Stimulated activated CD4-positive, alpha-beta T cell treated with anti-CD3 and anti-CD28 coated beads, Interleukin-2, amount 100 ng/mL, for 48 hours (primary cell): Measurements from ENCODE around the gene EMILIN2.
"Not testable (repeated sequence)": the region's sequence is repeated elsewhere in the genome, so short reads cannot be mapped to it uniquely, and the experiment has no call there.

ENCODE experiments used
- DNase-seq, 2 donors: peaks; one replicate each; pipeline ENCODE4 v3.0.0-alpha.2; 2020

The EMILIN2 gene

GRCh38 chr18:2846636-2847316 lies at the start of gene EMILIN2:
TSS of gene EMILIN2 (plus strand) at chr18:2847006. CDS start at chr18:2847189, 183 bp downstream.
- peak; percentile 30 to 36 for DNase-seq

GRCh38 chr18:2797951-2798350 lies 48.9 kb upstream of the EMILIN2 start:
- DNase-seq, result no peak

- DNase-seq, result no peak
Measured at GRCh38 chr18:2799369-2799768, 47.4 kb upstream of the EMILIN2 start.

GRCh38 chr18:2805970-2806943 lies 40.5 kb upstream of the EMILIN2 start:
- no peak for DNase-seq

GRCh38 chr18:2808640-2809039 lies 38.2 kb upstream of the EMILIN2 start:
- DNase-seq, result not testable (repeated sequence)

- DNase-seq, result not testable (repeated sequence)
Measured at GRCh38 chr18:2809666-2810183, 37.1 kb upstream of the EMILIN2 start.

- no peak for DNase-seq
Measured at GRCh38 chr18:2811416-2811815, 35.4 kb upstream of the EMILIN2 start.

GRCh38 chr18:2814928-2815327 lies 31.9 kb upstream of the EMILIN2 start:
- no peak for DNase-seq

- DNase-seq, result no peak
Measured at GRCh38 chr18:2818281-2818680, 28.5 kb upstream of the EMILIN2 start.

- DNase-seq, result no peak
Measured at GRCh38 chr18:2821695-2822094, 25.1 kb upstream of the EMILIN2 start.

GRCh38 chr18:2822213-2822921 lies 24.4 kb upstream of the EMILIN2 start:
- no peak for DNase-seq

GRCh38 chr18:2823202-2823601 lies 23.6 kb upstream of the EMILIN2 start:
- no peak for DNase-seq

GRCh38 chr18:2823966-2824365 lies 22.8 kb upstream of the EMILIN2 start:
- no peak for DNase-seq

- no peak for DNase-seq
Measured at GRCh38 chr18:2824865-2825264, 21.9 kb upstream of the EMILIN2 start.

GRCh38 chr18:2825613-2826175 lies 21.1 kb upstream of the EMILIN2 start:
- DNase-seq, result no peak

GRCh38 chr18:2826581-2826980 lies 20.2 kb upstream of the EMILIN2 start:
- no peak for DNase-seq

- no peak for DNase-seq
Measured at GRCh38 chr18:2827061-2827460, 19.7 kb upstream of the EMILIN2 start.

- not testable (repeated sequence) for DNase-seq
Measured at GRCh38 chr18:2836118-2836517, 10.7 kb upstream of the EMILIN2 start.

GRCh38 chr18:2837290-2837689 lies 9.5 kb upstream of the EMILIN2 start:
- DNase-seq, result not testable (repeated sequence)

GRCh38 chr18:2839202-2839601 lies 7.6 kb upstream of the EMILIN2 start:
- DNase-seq, result no peak

GRCh38 chr18:2840521-2840920 lies 6.3 kb upstream of the EMILIN2 start:
- no peak for DNase-seq

- no peak for DNase-seq
Measured at GRCh38 chr18:2843146-2843545, 3.7 kb upstream of the EMILIN2 start.

- DNase-seq, result no peak
Measured at GRCh38 chr18:2845172-2845571, 1.6 kb upstream of the EMILIN2 start.
